Measurements from ENCODE around the gene CEP83. TPM values are rescaled to one million over a fixed set of nuclear protein-coding genes. Genes with fewer than 3 reads are reported as not detected.

The CEP83 gene
- total RNA-seq, 3 donors from 2014 or later: 13.3 to 30.0 (median 23.3) TPM

- H3K36me3 ChIP-seq: no peaks in the 10 kb centered on the region
- H3K9me3 ChIP-seq: no peaks in the 10 kb centered on the region
- intact Hi-C loops (cut with DNase I; ENCODE audit: low total_unique reads): no loop called here
- H3K27me3 ChIP-seq: no peaks in the 10 kb centered on the region
- peaks cover 0 to 6% of the 10 kb centered on the region in 2 donors for H3K4me1 ChIP-seq
- no peak overlapping the region for H3K4me3 ChIP-seq
- TF ChIP-seq CTCF (IDR thresholded peaks at IDR 0.05) (no peak), POLR2A (IDR thresholded peaks at IDR 0.05) (no peak), POLR2AphosphoS5 (IDR thresholded peaks at IDR 0.05) (no peak)
- no peak for DNase-seq (ENCODE audit: low spot score in 2 of 2)
- H3K27ac ChIP-seq: peak overlapping the region in 1 of 2 donors; percentile 83
Observed at GRCh38 chr12:94265539-94265938, 194.1 kb downstream of the CEP83 start.

GRCh38 chr12:94264736-94265485 lies 194.8 kb downstream of the CEP83 start:
- DNase-seq (ENCODE audit: low spot score in 2 of 2): no peak
- Histone ChIP-seq H3K9me3 (no peaks in the 10 kb centered on the region), H3K27me3 (no peaks in the 10 kb centered on the region), H3K4me3 (no peak overlapping the region), H3K36me3 (no peaks in the 10 kb centered on the region), H3K4me1 (peaks cover 0 to 6% of the 10 kb centered on the region in 2 donors), H3K27ac (peak overlapping the region in 1 of 2 donors; percentile 7)
- TF ChIP-seq POLR2AphosphoS5 (IDR thresholded peaks at IDR 0.05) (no peak), POLR2A (IDR thresholded peaks at IDR 0.05) (no peak), CTCF (IDR thresholded peaks at IDR 0.05) (no peak)
- intact Hi-C loops (cut with DNase I; ENCODE audit: low total_unique reads): no loop called here

GRCh38 chr12:94263905-94264561 lies 195.6 kb downstream of the CEP83 start:
- TF ChIP-seq CTCF (IDR thresholded peaks at IDR 0.05): no peak
- TF ChIP-seq POLR2AphosphoS5 (IDR thresholded peaks at IDR 0.05): no peak
- no peak for TF ChIP-seq POLR2A (IDR thresholded peaks at IDR 0.05)
- Histone ChIP-seq H3K4me1 (peaks cover 0 to 6% of the 10 kb centered on the region in 2 donors), H3K9me3 (no peaks in the 10 kb centered on the region), H3K27ac (peak overlapping the region; percentile 89 to 95), H3K27me3 (no peaks in the 10 kb centered on the region), H3K4me3 (no peak overlapping the region), H3K36me3 (no peaks in the 10 kb centered on the region)
- no peak for DNase-seq (ENCODE audit: low spot score in 2 of 2)
- intact Hi-C loops (cut with DNase I; ENCODE audit: low total_unique reads): no loop called here

DNA sequence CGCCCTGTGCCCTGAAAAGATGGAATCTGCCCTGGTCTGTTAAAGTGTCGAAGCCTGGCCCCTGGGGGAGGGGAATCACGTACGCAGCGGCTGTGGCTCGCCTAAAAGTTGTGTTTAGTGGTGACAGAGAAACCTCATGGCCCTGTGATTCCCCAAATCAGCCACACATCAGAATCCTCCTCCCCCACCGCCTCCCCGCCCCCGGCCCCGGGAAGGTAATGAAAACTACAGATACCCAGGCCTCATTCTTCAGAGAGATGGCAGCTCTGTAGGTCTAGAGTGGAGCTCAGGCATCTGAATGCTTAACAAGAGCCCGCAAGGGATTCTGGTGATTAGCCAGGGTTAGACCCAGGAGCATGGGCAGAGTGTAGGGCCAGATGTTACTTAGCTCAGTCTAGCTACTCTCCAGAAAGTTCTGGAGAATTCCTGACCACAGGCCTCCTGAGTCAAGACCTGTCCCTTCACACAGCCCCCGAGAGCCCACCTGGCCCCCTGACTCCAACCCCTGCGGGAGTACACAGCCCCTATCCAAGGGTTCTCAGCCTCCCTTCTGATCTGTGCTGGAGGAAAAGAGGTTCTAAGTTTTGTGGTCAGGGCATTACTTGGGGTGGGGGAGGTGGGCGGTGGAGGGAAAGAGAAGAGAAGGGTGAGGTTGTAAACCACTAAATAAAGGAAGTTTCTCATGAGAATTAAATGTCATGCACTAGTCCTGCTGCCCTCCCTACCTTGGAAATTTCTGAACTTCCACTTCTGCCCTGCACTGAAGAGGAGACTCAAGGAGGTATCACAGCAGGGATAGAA lies 196.5 kb downstream of the CEP83 start:
- peaks cover 0 to 6% of the 10 kb centered on the region in 2 donors for H3K4me1 ChIP-seq
- peak overlapping the region; percentile 50 to 86 (median 57) for H3K4me3 ChIP-seq
- no peak for DNase-seq (ENCODE audit: low spot score in 2 of 2)
- TF ChIP-seq POLR2A (IDR thresholded peaks at IDR 0.05): no peak
- TF ChIP-seq CTCF (IDR thresholded peaks at IDR 0.05): no peak
- TF ChIP-seq POLR2AphosphoS5 (IDR thresholded peaks at IDR 0.05): no peak
- H3K36me3 ChIP-seq: no peaks in the 10 kb centered on the region
- intact Hi-C loops (cut with DNase I; ENCODE audit: low total_unique reads): no loop called here
- H3K27ac ChIP-seq: peak overlapping the region; percentile 89 to 95
- H3K9me3 ChIP-seq: no peaks in the 10 kb centered on the region
- no peaks in the 10 kb centered on the region for H3K27me3 ChIP-seq
